ENCODE data around the gene PPARG.
"Not testable (repeated sequence)": the region's sequence is repeated elsewhere in the genome, so short reads cannot be mapped to it uniquely, and the experiment has no call there.

The PPARG gene

GRCh38 chr3:12465836-12466225, 177.0 kb downstream of the PPARG start:
- DNase-seq, result no peak

GRCh38 chr3:12467746-12468145, 178.9 kb downstream of the PPARG start:
- no peak for DNase-seq

- no peak for DNase-seq
Observed at GRCh38 chr3:12468276-12468675, 179.4 kb downstream of the PPARG start.

- no peak for DNase-seq
Observed at GRCh38 chr3:12468757-12469156, 179.9 kb downstream of the PPARG start.

GRCh38 chr3:12469222-12469621, 180.4 kb downstream of the PPARG start:
- not testable (repeated sequence) for DNase-seq

- DNase-seq, result no peak
Observed at GRCh38 chr3:12470111-12470510, 181.2 kb downstream of the PPARG start.

- no peak for DNase-seq
Observed at GRCh38 chr3:12470680-12471079, 181.8 kb downstream of the PPARG start.

GRCh38 chr3:12471241-12471640, 182.4 kb downstream of the PPARG start:
- no peak for DNase-seq

GRCh38 chr3:12472000-12472610, 183.2 kb downstream of the PPARG start:
- no peak for DNase-seq

- DNase-seq, result no peak
Observed at GRCh38 chr3:12472796-12473195, 183.9 kb downstream of the PPARG start.

- no peak for DNase-seq
Observed at GRCh38 chr3:12473511-12473910, 184.6 kb downstream of the PPARG start.

- DNase-seq, result no peak
Observed at GRCh38 chr3:12476238-12476897, 187.5 kb downstream of the PPARG start.

GRCh38 chr3:12477256-12477655, 188.4 kb downstream of the PPARG start:
- no peak for DNase-seq

GRCh38 chr3:12478326-12478725, 189.5 kb downstream of the PPARG start:
- DNase-seq, result no peak

GRCh38 chr3:12479198-12479597, 190.3 kb downstream of the PPARG start:
- not testable (repeated sequence) for DNase-seq

- DNase-seq, result no peak
Observed at GRCh38 chr3:12479919-12480427, 191.1 kb downstream of the PPARG start.

GRCh38 chr3:12483410-12483809, 194.5 kb downstream of the PPARG start:
- DNase-seq, result no peak

- no peak for DNase-seq
Observed at GRCh38 chr3:12483872-12484197, 195.0 kb downstream of the PPARG start.

All from NCI-H2107 (cell line).